Activated CD8-positive, alpha-beta memory T cell treated with anti-CD3 and anti-CD28 coated beads, Interleukin-2, amount 10 ng/mL, durations not matched to agents 7 days and 5 days (primary cell): Measurements from ENCODE around the gene MARK3. TPM values are rescaled to one million over a fixed set of nuclear protein-coding genes. Genes with fewer than 3 reads are reported as not detected.
A peak's percentile ranks its signal among the peaks of the same experiment; 100 is the strongest.

Experiments used
- ATAC-seq: fragments of 150-1000 bp; cut with Tn5 transposase; one replicate; pipeline ENCODE4 v1.10.0; 2021; ENCODE audit warnings: moderate library complexity
- CTCF ChIA-PET: fragments of 350-600 bp; sonication (Branson Sonifier 250); formaldehyde crosslinking; loops from one replicate; lab custom pipeline; 2021; ENCODE audit warnings: antibody characterized with exemption; lab: Charles Lee
- DNase-seq: peaks from one replicate; pipeline ENCODE4 v3.0.0-alpha.2; 2020
- H3K27ac Mint-ChIP-seq: one replicate; pipeline ENCODE4 v1.8.0; 2021; ENCODE audit warnings: mild to moderate bottlenecking, mixed read lengths
- H3K27me3 Mint-ChIP-seq: one replicate; pipeline ENCODE4 v1.8.0; 2021; ENCODE audit warnings: mixed read lengths
- H3K36me3 Mint-ChIP-seq: one replicate; pipeline ENCODE4 v1.8.0; 2021; ENCODE audit warnings: mild to moderate bottlenecking, mixed read lengths
- H3K4me1 Mint-ChIP-seq: one replicate; pipeline ENCODE4 v1.8.0; 2021; ENCODE audit warnings: mixed read lengths
- H3K4me3 Mint-ChIP-seq: one replicate; pipeline ENCODE4 v1.8.0; 2021; ENCODE audit warnings: mild to moderate bottlenecking, moderate library complexity, mixed read lengths
- H3K9me3 Mint-ChIP-seq: one replicate; pipeline ENCODE4 v1.8.0; 2022; ENCODE audit warnings: low read depth, mixed read lengths
- total RNA-seq, 2 experiments: library from RNA; stranded (reverse); gene quantifications; one replicate each; pipeline ENCODE4 v1.2.3, GENCODE V29; 2021

MARK3 gene
- total RNA-seq, 2 experiments from 2014 or later: 79.9 to 88.5 TPM

- Mint-ChIP-seq H3K27me3 (peaks cover 17% of the 10 kb centered on the region), H3K27ac (peak overlapping the region; percentile 26), H3K36me3 (no peaks in the 10 kb centered on the region), H3K9me3 (no peaks in the 10 kb centered on the region), H3K4me1 (peaks cover 29% of the 10 kb centered on the region), H3K4me3 (peak overlapping the region; percentile 20)
- no peak for ATAC-seq
- CTCF ChIA-PET: interaction anchor here (1.0 to 3.5 kb wide), 4 partner anchors 8 to 833 kb away, joined by 3 to 22 read pairs (median 3); no protein-coding TSS in a partner anchor
- DNase-seq: no peak
These were observed 142.4 kb downstream of the MARK3 start for GRCh38 chr14:103527408-103528145.

DNA sequence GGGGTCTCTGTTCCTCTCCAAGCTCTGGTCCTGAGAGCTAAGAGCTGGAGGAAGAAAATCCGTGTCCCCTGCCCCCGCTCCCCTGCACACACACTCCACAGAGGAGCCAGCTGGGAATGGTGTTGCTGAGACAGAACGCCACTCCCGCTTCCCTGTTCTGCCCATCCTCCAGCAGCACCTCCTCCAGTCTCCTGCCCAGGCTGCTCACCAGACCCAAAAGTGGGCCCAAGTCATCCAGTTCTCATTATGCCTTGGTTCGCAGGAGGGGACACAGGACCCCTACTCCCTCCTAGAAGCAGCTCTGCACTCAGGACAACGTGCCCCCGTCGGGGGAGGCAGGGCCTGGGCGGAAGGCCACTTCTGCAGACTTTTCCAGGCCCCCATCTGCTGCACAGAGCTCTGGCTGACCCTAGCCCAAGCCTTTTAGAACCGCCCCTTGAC is 143.0 kb downstream of the MARK3 start:
- no peaks in the 10 kb centered on the region for H3K36me3 Mint-ChIP-seq
- peak overlapping the region; percentile 91 for H3K4me3 Mint-ChIP-seq

GRCh38 chr14:103528587-103529382 is 143.6 kb downstream of the MARK3 start, which contains the start of gene TRMT61A:
Gene TRMT61A, plus strand, starts transcription at chr14:103529196. Its CDS starts 783 bp downstream, at chr14:103529979.
- peaks cover 27% of the 10 kb centered on the region for H3K4me1 Mint-ChIP-seq
- H3K9me3 Mint-ChIP-seq: no peaks in the 10 kb centered on the region
- peak; percentile 82 for ATAC-seq
- peak; percentile 81 for DNase-seq
- peak within 1 kb of the TSS; percentile 91 for H3K4me3 Mint-ChIP-seq
- CTCF ChIA-PET: interaction anchor here (1.2 to 3.5 kb wide), 4 partner anchors 8 to 138 kb away, joined by 3 to 22 read pairs (median 3); no protein-coding TSS in a partner anchor
- peak within 1 kb of the TSS; percentile 93 for H3K27ac Mint-ChIP-seq
- no peaks in the 10 kb centered on the region for H3K36me3 Mint-ChIP-seq
- H3K27me3 Mint-ChIP-seq: peaks cover 10% of the 10 kb centered on the region

More for the DNA sequence above, 143.0 kb downstream of the MARK3 start:
- no peaks in the 10 kb centered on the region for H3K9me3 Mint-ChIP-seq
- ATAC-seq: no peak
- H3K4me1 Mint-ChIP-seq: peaks cover 29% of the 10 kb centered on the region
- CTCF ChIA-PET: interaction anchor here (1.2 to 3.5 kb wide), 5 partner anchors 7 to 834 kb away, joined by 3 to 22 read pairs (median 3); no protein-coding TSS in a partner anchor
- peak overlapping the region; percentile 90 for H3K27ac Mint-ChIP-seq
- no peak for DNase-seq
- peaks cover 16% of the 10 kb centered on the region for H3K27me3 Mint-ChIP-seq

- Mint-ChIP-seq H3K27ac (peak overlapping the region; percentile 93), H3K9me3 (no peaks in the 10 kb centered on the region), H3K27me3 (peaks cover under 1% of the 10 kb centered on the region), H3K36me3 (no peaks in the 10 kb centered on the region), H3K4me3 (peak overlapping the region; percentile 91), H3K4me1 (peaks cover 27% of the 10 kb centered on the region)
- CTCF ChIA-PET: interaction anchor here (1.2 to 3.5 kb wide), 4 partner anchors 9 to 32 kb away, joined by 3 to 22 read pairs (median 6); no protein-coding TSS in a partner anchor
- DNase-seq (no peak), ATAC-seq (no peak)
These were observed 144.5 kb downstream of the MARK3 start for GRCh38 chr14:103529383-103530365.

- Mint-ChIP-seq H3K36me3 (no peaks in the 10 kb centered on the region), H3K27me3 (no peaks in the 10 kb centered on the region), H3K9me3 (no peaks in the 10 kb centered on the region), H3K4me3 (peak overlapping the region; percentile 91), H3K4me1 (peaks cover 27% of the 10 kb centered on the region), H3K27ac (no peak overlapping the region)
- ATAC-seq (no peak), DNase-seq (peak; percentile 53)
- CTCF ChIA-PET: interaction anchor here (0.8 to 2.5 kb wide), 2 partner anchors 12 to 16 kb away, joined by 3 to 8 read pairs; no protein-coding TSS in a partner anchor
These were observed 145.2 kb downstream of the MARK3 start for GRCh38 chr14:103530390-103530789.

DNA sequence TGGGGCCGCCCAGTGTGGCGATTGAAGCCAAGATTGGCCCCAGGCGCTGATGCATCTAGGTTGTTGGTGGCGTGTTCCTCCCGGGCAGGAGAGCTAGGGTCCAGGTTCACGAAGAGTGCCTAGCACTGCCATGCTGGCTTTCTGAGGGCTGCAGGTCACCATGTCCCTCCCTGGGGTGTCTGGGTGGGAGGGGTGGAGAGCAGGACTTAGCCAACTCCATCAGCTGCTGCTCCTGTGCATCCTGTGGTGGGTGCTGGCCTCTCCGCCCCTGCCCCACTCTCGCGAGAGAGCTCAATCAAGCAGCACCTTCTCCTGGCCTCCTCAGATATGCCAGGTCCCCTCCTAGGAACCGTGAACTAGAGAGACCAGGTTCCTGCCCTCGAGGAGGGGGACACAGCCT is 145.6 kb downstream of the MARK3 start:
- Mint-ChIP-seq H3K36me3 (no peaks in the 10 kb centered on the region), H3K4me3 (no peak overlapping the region), H3K27ac (no peak overlapping the region), H3K9me3 (no peaks in the 10 kb centered on the region), H3K4me1 (peaks cover 27% of the 10 kb centered on the region), H3K27me3 (no peaks in the 10 kb centered on the region)
- DNase-seq: no peak
- CTCF ChIA-PET: interaction anchor here (0.8 to 2.5 kb wide), 3 partner anchors 9 to 16 kb away, joined by 3 to 8 read pairs (median 7); no protein-coding TSS in a partner anchor
- no peak for ATAC-seq

- Mint-ChIP-seq H3K9me3 (no peaks in the 10 kb centered on the region), H3K27ac (no peak overlapping the region), H3K4me1 (peaks cover 26% of the 10 kb centered on the region), H3K27me3 (no peaks in the 10 kb centered on the region), H3K4me3 (no peak overlapping the region), H3K36me3 (no peaks in the 10 kb centered on the region)
- no peak for DNase-seq
- CTCF ChIA-PET: interaction anchor here (2.1 to 2.5 kb wide), 2 partner anchors 10 to 15 kb away, joined by 7 to 8 read pairs; no protein-coding TSS in a partner anchor
- ATAC-seq: no peak
These were observed 146.4 kb downstream of the MARK3 start for GRCh38 chr14:103531421-103532215.

DNA sequence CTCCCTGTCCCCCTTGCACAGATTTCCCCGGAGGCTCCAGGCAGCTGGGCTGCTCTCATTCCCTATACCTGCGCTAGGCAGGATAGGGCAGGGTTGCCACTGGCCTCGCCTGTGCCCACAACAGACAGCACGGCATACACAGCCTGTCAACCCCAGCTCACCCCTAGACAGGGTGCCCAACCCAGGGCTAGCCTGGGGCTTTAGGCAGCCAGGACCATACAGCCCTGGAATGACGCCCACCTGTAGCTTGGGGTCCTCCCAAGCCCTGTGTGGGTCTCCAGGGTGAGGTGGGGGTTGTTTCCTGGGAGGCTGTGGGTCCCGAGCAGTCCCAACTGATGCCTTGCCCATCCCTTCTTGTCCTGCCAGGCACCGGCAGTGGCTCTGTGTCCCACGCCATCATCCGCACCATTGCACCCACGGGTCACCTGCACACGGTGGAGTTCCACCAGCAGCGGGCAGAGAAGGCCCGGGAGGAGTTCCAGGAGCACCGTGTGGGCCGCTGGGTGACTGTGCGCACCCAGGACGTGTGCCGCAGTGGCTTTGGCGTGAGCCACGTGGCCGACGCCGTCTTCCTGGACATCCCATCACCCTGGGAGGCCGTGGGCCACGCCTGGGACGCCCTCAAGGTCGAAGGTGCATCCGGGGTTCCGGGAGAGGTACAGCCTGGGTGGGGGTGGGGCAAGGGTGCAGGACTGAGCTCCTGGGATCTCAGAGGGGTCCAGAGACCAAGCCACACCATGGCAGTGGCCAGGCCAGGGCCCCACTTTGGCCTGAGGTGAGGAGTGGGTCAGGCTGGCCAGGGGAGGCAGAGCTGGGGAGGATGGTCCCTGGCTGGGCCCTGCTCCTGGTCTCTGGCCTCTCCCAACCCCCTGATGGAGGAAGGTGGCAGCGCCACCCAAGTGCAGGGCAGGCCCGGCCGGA is 147.3 kb downstream of the MARK3 start:
- Mint-ChIP-seq H3K36me3 (no peaks in the 10 kb centered on the region), H3K4me1 (peaks cover 18% of the 10 kb centered on the region), H3K27me3 (no peaks in the 10 kb centered on the region), H3K4me3 (no peak overlapping the region), H3K9me3 (no peaks in the 10 kb centered on the region), H3K27ac (no peak overlapping the region)
- CTCF ChIA-PET: interaction anchor here (1.2 to 2.1 kb wide), 2 partner anchors 11 to 13 kb away, joined by 3 to 7 read pairs; no protein-coding TSS in a partner anchor
- no peak for DNase-seq
- ATAC-seq: no peak

GRCh38 chr14:103533137-103533998 is 148.2 kb downstream of the MARK3 start:
- Mint-ChIP-seq H3K4me3 (no peak overlapping the region), H3K4me1 (peaks cover 14% of the 10 kb centered on the region), H3K27me3 (no peaks in the 10 kb centered on the region), H3K9me3 (no peaks in the 10 kb centered on the region), H3K36me3 (no peaks in the 10 kb centered on the region), H3K27ac (no peak overlapping the region)
- CTCF ChIA-PET: interaction anchor here (1.2 to 1.4 kb wide), 2 partner anchors 14 kb away, joined by 3 read pairs; no protein-coding TSS in a partner anchor
- ATAC-seq (no peak), DNase-seq (no peak)

- H3K4me1 Mint-ChIP-seq: peaks cover 14% of the 10 kb centered on the region
- no peak for ATAC-seq
- H3K27me3 Mint-ChIP-seq: no peaks in the 10 kb centered on the region
- H3K36me3 Mint-ChIP-seq: no peaks in the 10 kb centered on the region
- H3K9me3 Mint-ChIP-seq: no peaks in the 10 kb centered on the region
- H3K4me3 Mint-ChIP-seq: no peak overlapping the region
- H3K27ac Mint-ChIP-seq: no peak overlapping the region
- CTCF ChIA-PET: interaction anchor here (1.2 to 1.5 kb wide), 3 partner anchors 13 to 16 kb away, joined by 3 to 4 read pairs (median 3); no protein-coding TSS in a partner anchor
- DNase-seq: no peak
These were observed 148.9 kb downstream of the MARK3 start for GRCh38 chr14:103533999-103534575.
